Measurements from ENCODE around the gene SDCBP2.

DNA sequence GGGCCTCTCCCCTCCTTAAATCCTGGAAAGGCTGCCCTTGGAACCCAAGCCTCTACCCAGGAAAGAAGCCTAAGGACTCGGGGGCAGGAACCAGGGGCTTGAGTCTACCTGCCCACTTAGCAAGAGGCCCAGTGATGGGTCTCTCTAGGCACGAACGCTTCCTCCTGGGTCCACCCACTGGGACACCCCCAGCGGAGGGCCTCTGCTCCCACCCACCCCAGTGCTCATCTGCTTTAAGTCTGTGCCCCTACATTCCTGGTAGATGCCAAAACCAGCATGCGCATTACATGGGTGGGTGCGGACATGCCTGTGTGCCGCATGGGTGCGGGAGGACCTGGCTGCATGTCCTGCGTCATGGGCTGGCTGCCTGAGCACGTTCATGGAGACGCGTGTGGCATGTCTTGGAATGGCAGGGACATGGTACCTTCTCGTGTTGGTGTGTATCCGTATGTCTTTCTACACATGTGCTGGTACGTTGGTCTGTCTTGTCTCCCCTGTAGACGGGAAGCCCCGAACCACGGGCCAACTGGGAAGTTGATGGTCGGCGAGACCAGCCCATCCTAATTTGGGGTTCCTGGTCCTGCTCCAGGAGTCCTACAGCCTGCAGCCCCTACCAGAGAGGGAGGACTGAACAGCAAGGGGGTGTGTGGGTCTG lies 33.5 kb downstream of the SDCBP2 start:
- TF ChIP-seq, protein P1, sequence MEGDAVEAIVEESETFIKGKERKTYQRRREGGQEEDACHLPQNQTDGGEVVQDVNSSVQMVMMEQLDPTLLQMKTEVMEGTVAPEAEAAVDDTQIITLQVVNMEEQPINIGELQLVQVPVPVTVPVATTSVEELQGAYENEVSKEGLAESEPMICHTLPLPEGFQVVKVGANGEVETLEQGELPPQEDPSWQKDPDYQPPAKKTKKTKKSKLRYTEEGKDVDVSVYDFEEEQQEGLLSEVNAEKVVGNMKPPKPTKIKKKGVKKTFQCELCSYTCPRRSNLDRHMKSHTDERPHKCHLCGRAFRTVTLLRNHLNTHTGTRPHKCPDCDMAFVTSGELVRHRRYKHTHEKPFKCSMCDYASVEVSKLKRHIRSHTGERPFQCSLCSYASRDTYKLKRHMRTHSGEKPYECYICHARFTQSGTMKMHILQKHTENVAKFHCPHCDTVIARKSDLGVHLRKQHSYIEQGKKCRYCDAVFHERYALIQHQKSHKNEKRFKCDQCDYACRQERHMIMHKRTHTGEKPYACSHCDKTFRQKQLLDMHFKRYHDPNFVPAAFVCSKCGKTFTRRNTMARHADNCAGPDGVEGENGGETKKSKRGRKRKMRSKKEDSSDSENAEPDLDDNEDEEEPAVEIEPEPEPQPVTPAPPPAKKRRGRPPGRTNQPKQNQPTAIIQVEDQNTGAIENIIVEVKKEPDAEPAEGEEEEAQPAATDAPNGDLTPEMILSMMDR (IDR thresholded peaks at IDR 0.05) = no peak
- no peak for TF ChIP-seq POLR2A (IDR thresholded peaks at IDR 0.05)

All from heart left ventricle (tissue), 13 donors.